ENCODE measurements around the gene FAM107B. TPM values are rescaled to one million over a fixed set of nuclear protein-coding genes. Genes with fewer than 3 reads are reported as not detected.

The FAM107B gene
- total RNA-seq, 4 donors from 2014 or later, result 12.3 to 41.3 (median 31.8) TPM

DNA sequence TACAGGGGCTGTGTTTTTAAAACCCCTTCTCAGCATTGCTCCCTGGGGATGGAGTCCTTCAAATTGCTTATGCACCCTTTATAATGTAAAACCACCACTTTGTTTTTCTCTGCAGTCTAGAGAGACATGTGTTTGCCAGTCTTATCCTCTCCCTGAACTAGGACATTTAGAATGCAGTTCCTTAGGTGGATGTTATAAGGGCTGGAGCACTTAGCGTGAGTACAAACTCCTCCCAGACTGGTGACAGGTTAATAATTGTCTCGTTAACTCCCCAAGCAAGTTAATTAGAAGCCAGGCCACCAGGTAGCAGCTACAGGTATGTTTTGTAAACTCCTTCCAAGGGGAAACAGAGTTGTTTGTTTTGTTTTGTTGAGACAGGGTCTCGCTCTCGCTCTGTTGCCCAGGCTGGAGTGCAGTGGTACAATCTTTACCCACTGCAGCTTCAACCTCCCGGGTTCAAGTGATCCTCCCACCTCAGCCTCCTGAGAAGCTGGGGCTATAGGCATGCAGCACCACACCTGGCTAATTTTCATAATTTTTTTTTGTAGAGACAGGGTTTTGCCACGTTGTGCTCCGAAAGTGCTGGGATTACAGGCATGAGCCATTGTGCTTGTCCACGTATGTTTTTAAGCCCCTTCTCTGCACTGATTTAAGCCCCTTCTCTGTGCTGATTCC is 100.2 kb downstream of the FAM107B start:
- H3K9me3 ChIP-seq, result no peaks in the 10 kb centered on the region
- no peak overlapping the region for H3K4me3 ChIP-seq (replicated peaks in 1 of 3)
- H3K27me3 ChIP-seq, result no peaks in the 10 kb centered on the region
- no peak for TF ChIP-seq CTCF (IDR thresholded peaks at IDR 0.05)
- TF ChIP-seq POLR2A (IDR thresholded peaks at IDR 0.05), result no peak
- H3K4me1 ChIP-seq, result no peaks in the 10 kb centered on the region
- no peak overlapping the region for H3K27ac ChIP-seq
- H3K36me3 ChIP-seq, result no peaks in the 10 kb centered on the region
- intact Hi-C loops (cut with DNase I), result no loop called here
- WGBS, 2 donors, result 77 to 81% methylated on average over 8 of the region's 8 CpGs
- DNase-seq, result no peak

GRCh38 chr10:14673189-14673861 is 101.4 kb downstream of the FAM107B start:
- Histone ChIP-seq H3K27me3 (no peaks in the 10 kb centered on the region), H3K4me3 (replicated peaks in 1 of 3) (no peak overlapping the region), H3K27ac (no peak overlapping the region), H3K4me1 (no peaks in the 10 kb centered on the region), H3K9me3 (no peaks in the 10 kb centered on the region), H3K36me3 (no peaks in the 10 kb centered on the region)
- no peak for TF ChIP-seq POLR2A (IDR thresholded peaks at IDR 0.05)
- no peak for TF ChIP-seq CTCF (IDR thresholded peaks at IDR 0.05)
- 63 to 66% methylated on average over 9 of the region's 9 CpGs for WGBS, 2 donors
- intact Hi-C loops (cut with DNase I), result no loop called here
- no peak for DNase-seq

- no peak for TF ChIP-seq POLR2A (IDR thresholded peaks at IDR 0.05)
- TF ChIP-seq CTCF (IDR thresholded peaks at IDR 0.05), result no peak
- Histone ChIP-seq H3K9me3 (no peaks in the 10 kb centered on the region), H3K27me3 (no peaks in the 10 kb centered on the region), H3K4me1 (no peaks in the 10 kb centered on the region), H3K4me3 (replicated peaks in 1 of 3) (no peak overlapping the region), H3K36me3 (no peaks in the 10 kb centered on the region), H3K27ac (no peak overlapping the region)
- DNase-seq, result no peak
- intact Hi-C loops (cut with DNase I), result no loop called here
- 91 to 95% methylated on average over 4 to 5 of the region's 6 CpGs for WGBS, 2 donors
Measured at GRCh38 chr10:14671386-14671831, 103.3 kb downstream of the FAM107B start.

GRCh38 chr10:14670551-14671240 is 104.0 kb downstream of the FAM107B start:
- TF ChIP-seq POLR2A (IDR thresholded peaks at IDR 0.05), result no peak
- no peak for TF ChIP-seq CTCF (IDR thresholded peaks at IDR 0.05)
- Histone ChIP-seq H3K4me1 (no peaks in the 10 kb centered on the region), H3K9me3 (no peaks in the 10 kb centered on the region), H3K36me3 (no peaks in the 10 kb centered on the region), H3K27me3 (no peaks in the 10 kb centered on the region), H3K4me3 (replicated peaks in 1 of 3) (no peak overlapping the region), H3K27ac (no peak overlapping the region)
- intact Hi-C loops (cut with DNase I), result no loop called here
- 50 to 61% methylated on average over 8 of the region's 8 CpGs for WGBS, 2 donors
- DNase-seq, result no peak

- no peaks in the 10 kb centered on the region for H3K36me3 ChIP-seq
- H3K27ac ChIP-seq, result no peak overlapping the region
- no peaks in the 10 kb centered on the region for H3K9me3 ChIP-seq
- H3K4me3 ChIP-seq (replicated peaks in 1 of 3), result no peak overlapping the region
- no peaks in the 10 kb centered on the region for H3K4me1 ChIP-seq
- no peak for DNase-seq
- intact Hi-C loops (cut with DNase I), result no loop called here
- no peaks in the 10 kb centered on the region for H3K27me3 ChIP-seq
- 95 to 96% methylated on average over 1 of the region's 1 CpG for WGBS, 2 donors
- no peak for TF ChIP-seq POLR2A (IDR thresholded peaks at IDR 0.05)
- no peak for TF ChIP-seq CTCF (IDR thresholded peaks at IDR 0.05)
Measured at GRCh38 chr10:14669576-14669975, 105.1 kb downstream of the FAM107B start.

Measured in thyroid gland (tissue), 4 donors.